RWPE2 (cell line): ENCODE results near the gene RPL34.

Experiments used
- ATAC-seq: fragments of 200-7000 bp; cut with Tn5 transposase; 3 replicates; pipeline ENCODE4 v1.9.1; 2021; ENCODE audit warnings: low read depth
- DNase-seq: peaks from one replicate; pipeline ENCODE4 v3.0.0-alpha.2; 2020; ENCODE audit warnings: low spot score
- H3K27ac ChIP-seq: fragments of 450-650 bp; 2 replicates; pipeline ENCODE4 v1.5.1; 2017; ENCODE audit warnings: mild to moderate bottlenecking; ENCODE audit not compliant: poor library complexity, severe bottlenecking
- H3K27me3 ChIP-seq: fragments of 250-450 bp; sonication (Bioruptor Pico); 2 replicates; pipeline ENCODE4 v1.5.1; 2021; ENCODE audit warnings: mild to moderate bottlenecking, moderate library complexity; ENCODE audit not compliant: insufficient read depth, poor library complexity, severe bottlenecking
- H3K36me3 ChIP-seq: fragments of 250-450 bp; sonication (Bioruptor Pico); 2 replicates; pipeline ENCODE4 v1.5.1; 2020; ENCODE audit warnings: low read depth, mild to moderate bottlenecking, moderate library complexity
- H3K4me1 ChIP-seq: fragments of 250-450 bp; sonication (Bioruptor Pico); 2 replicates; pipeline ENCODE4 v1.5.1; 2021; ENCODE audit warnings: mild to moderate bottlenecking, moderate library complexity; ENCODE audit not compliant: insufficient read depth, poor library complexity, severe bottlenecking
- H3K4me3 ChIP-seq: fragments of 250-450 bp; sonication (Bioruptor Pico); 2 replicates; pipeline ENCODE4 v1.5.1; 2021; ENCODE audit warnings: mild to moderate bottlenecking, moderate library complexity; ENCODE audit not compliant: severe bottlenecking
- H3K9me3 ChIP-seq: fragments of 250-450 bp; sonication (Bioruptor Pico); 2 replicates; pipeline ENCODE4 v1.5.1; 2021; ENCODE audit warnings: mild to moderate bottlenecking, moderate library complexity; ENCODE audit not compliant: severe bottlenecking
- TF ChIP-seq, protein P1 (sequence below): fragments of 450-650 bp; IDR thresholded peaks from one replicate; pipeline ENCODE4 v1.5.1; 2017; ENCODE audit warnings: mild to moderate bottlenecking, moderate library complexity; ENCODE audit not compliant: poor library complexity, severe bottlenecking

Gene RPL34

GRCh38 chr4:108674356-108674977 is 54.1 kb downstream of the RPL34 start:
- Histone ChIP-seq H3K27me3 (no peaks in the 10 kb centered on the region), H3K36me3 (peaks cover 12% of the 10 kb centered on the region; the same call in 1 of the 2 replicates), H3K4me1 (no peaks in the 10 kb centered on the region), H3K27ac (no peak overlapping the region), H3K9me3 (no peaks in the 10 kb centered on the region), H3K4me3 (no peak overlapping the region)
- TF ChIP-seq, protein P1, sequence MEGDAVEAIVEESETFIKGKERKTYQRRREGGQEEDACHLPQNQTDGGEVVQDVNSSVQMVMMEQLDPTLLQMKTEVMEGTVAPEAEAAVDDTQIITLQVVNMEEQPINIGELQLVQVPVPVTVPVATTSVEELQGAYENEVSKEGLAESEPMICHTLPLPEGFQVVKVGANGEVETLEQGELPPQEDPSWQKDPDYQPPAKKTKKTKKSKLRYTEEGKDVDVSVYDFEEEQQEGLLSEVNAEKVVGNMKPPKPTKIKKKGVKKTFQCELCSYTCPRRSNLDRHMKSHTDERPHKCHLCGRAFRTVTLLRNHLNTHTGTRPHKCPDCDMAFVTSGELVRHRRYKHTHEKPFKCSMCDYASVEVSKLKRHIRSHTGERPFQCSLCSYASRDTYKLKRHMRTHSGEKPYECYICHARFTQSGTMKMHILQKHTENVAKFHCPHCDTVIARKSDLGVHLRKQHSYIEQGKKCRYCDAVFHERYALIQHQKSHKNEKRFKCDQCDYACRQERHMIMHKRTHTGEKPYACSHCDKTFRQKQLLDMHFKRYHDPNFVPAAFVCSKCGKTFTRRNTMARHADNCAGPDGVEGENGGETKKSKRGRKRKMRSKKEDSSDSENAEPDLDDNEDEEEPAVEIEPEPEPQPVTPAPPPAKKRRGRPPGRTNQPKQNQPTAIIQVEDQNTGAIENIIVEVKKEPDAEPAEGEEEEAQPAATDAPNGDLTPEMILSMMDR: no peak
- no peak for DNase-seq
- ATAC-seq: no peak
